Thyroid gland (tissue), 4 donors: Measurements from ENCODE around the gene CYP4F12. TPM values are rescaled to one million over a fixed set of nuclear protein-coding genes. Genes with fewer than 3 reads are reported as not detected.

Experiments used
- DNase-seq, 2 donors: peaks; one replicate each; pipeline ENCODE4 v3.0.0-alpha.2; 2019
- H3K27ac ChIP-seq, 3 donors: fragments of 200-600 bp; sonication (generic); 1 replicate in 2 of 3; 2 replicates in 1 of 3; pipeline ENCODE4 v1.5.1; 2016 to 2019; ENCODE audit warnings: mild to moderate bottlenecking in 1 of 3, moderate library complexity in 1 of 3
- H3K27me3 ChIP-seq: fragments of 200-600 bp; sonication (generic); one replicate; pipeline ENCODE4 v1.5.1; 2019
- H3K36me3 ChIP-seq, 2 donors: fragments of 200-600 bp; sonication (generic); one replicate each; pipeline ENCODE4 v1.5.1; 2016 to 2019
- H3K4me1 ChIP-seq, 2 donors: fragments of 200-600 bp; sonication (generic); one replicate each; pipeline ENCODE4 v1.5.1; 2017 to 2019
- H3K4me3 ChIP-seq, 3 donors: fragments of 200-600 bp; sonication (generic); replicated peaks in 1 of 3; 1 replicate in 2 of 3; 2 replicates in 1 of 3; pipeline ENCODE4 v1.5.1; 2016; ENCODE audit warnings: mild to moderate bottlenecking in 1 of 3
- H3K9me3 ChIP-seq: fragments of 200-600 bp; sonication (generic); one replicate; pipeline ENCODE4 v1.5.1; 2017
- CTCF ChIP-seq, 6 experiments: fragments of 200-600 bp in 3 of 6; fragments of 450-650 bp in 3 of 6; sonication (generic) in 3 of 6; IDR thresholded peaks; one replicate each; pipeline ENCODE4 v1.5.1; 2016 to 2019; ENCODE audit warnings: antibody characterized with exemption in 6 of 6, mild to moderate bottlenecking in 2 of 6, inconsistent platforms in 1 of 6, moderate library complexity in 1 of 6
- POLR2A ChIP-seq, 2 donors: fragments of 450-650 bp; IDR thresholded peaks; one replicate each; pipeline ENCODE4 v1.6.1; 2017; ENCODE audit warnings: antibody characterized with exemption in 2 of 2, mild to moderate bottlenecking in 2 of 2, moderate library complexity in 1 of 2
- WGBS, 2 donors: methylation state at CpG; one replicate each; pipeline ENCODE4 v1.1.5; 2017; 5-methylcytosine and 5-hydroxymethylcytosine counted together
- intact Hi-C: fragments of 100-400 bp; cut with DNase I; formaldehyde crosslinking; loops from one replicate; pipeline ENCODE4 v1.15.1; 2023
- total RNA-seq, 4 donors: library from RNA; depleted of rRNA; stranded (reverse); fragments of >200 nt; gene quantifications; one replicate each; pipeline ENCODE4 v1.2.3, GENCODE V29; 2016

CYP4F12 gene
- total RNA-seq, 4 donors from 2014 or later = 1.9 to 4.6 (median 3.2) TPM

GRCh38 chr19:15639596-15639995 is 33.3 kb upstream of the CYP4F12 start:
- Histone ChIP-seq H3K4me3 (no peak overlapping the region), H3K4me1 (no peaks in the 10 kb centered on the region), H3K9me3 (no peaks in the 10 kb centered on the region), H3K36me3 (no peaks in the 10 kb centered on the region), H3K27ac (no peak overlapping the region), H3K27me3 (no peaks in the 10 kb centered on the region)
- intact Hi-C loops = no loop called here
- TF ChIP-seq POLR2A (IDR thresholded peaks at IDR 0.05) = no peak
- no peak for TF ChIP-seq CTCF (IDR thresholded peaks at IDR 0.05)
- DNase-seq = no peak

- Histone ChIP-seq H3K27me3 (no peaks in the 10 kb centered on the region), H3K9me3 (no peaks in the 10 kb centered on the region), H3K27ac (no peak within 1 kb of the TSS), H3K36me3 (no peaks in the 10 kb centered on the region), H3K4me3 (no peak within 1 kb of the TSS), H3K4me1 (no peaks in the 10 kb centered on the region)
- intact Hi-C loops = no loop called here
- TF ChIP-seq POLR2A (IDR thresholded peaks at IDR 0.05) = no peak
- no peak for TF ChIP-seq CTCF (IDR thresholded peaks at IDR 0.05)
- 45 to 59% methylated on average over 4 to 5 of the region's 6 CpGs for WGBS, 2 donors
- DNase-seq = peak; percentile 68 to 75
Measured at GRCh38 chr19:15640294-15640903, 32.5 kb upstream of the CYP4F12 start, which contains the start of gene CYP4F3. Gene CYP4F3 (plus strand): TSS chr19:15640897. CDS start chr19:15641416, 519 bp downstream.

GRCh38 chr19:15640904-15641597 is 31.8 kb upstream of the CYP4F12 start:
- Histone ChIP-seq H3K27me3 (no peaks in the 10 kb centered on the region), H3K4me3 (no peak overlapping the region), H3K9me3 (no peaks in the 10 kb centered on the region), H3K36me3 (no peaks in the 10 kb centered on the region), H3K27ac (no peak overlapping the region), H3K4me1 (no peaks in the 10 kb centered on the region)
- 70 to 71% methylated on average over 8 to 12 of the region's 12 CpGs for WGBS, 2 donors
- intact Hi-C loops = no loop called here
- no peak for DNase-seq
- no peak for TF ChIP-seq CTCF (IDR thresholded peaks at IDR 0.05)
- no peak for TF ChIP-seq POLR2A (IDR thresholded peaks at IDR 0.05)

GRCh38 chr19:15641901-15642491 is 30.9 kb upstream of the CYP4F12 start:
- H3K9me3 ChIP-seq = no peaks in the 10 kb centered on the region
- no peak overlapping the region for H3K4me3 ChIP-seq
- no peaks in the 10 kb centered on the region for H3K4me1 ChIP-seq
- H3K27me3 ChIP-seq = no peaks in the 10 kb centered on the region
- no peak overlapping the region for H3K27ac ChIP-seq
- TF ChIP-seq POLR2A (IDR thresholded peaks at IDR 0.05) = no peak
- TF ChIP-seq CTCF (IDR thresholded peaks at IDR 0.05) = no peak
- no peak for DNase-seq
- WGBS, 2 donors = 77 to 81% methylated on average over 5 of the region's 5 CpGs
- intact Hi-C loops = no loop called here
- H3K36me3 ChIP-seq = no peaks in the 10 kb centered on the region

- H3K36me3 ChIP-seq = no peaks in the 10 kb centered on the region
- no peak for DNase-seq
- H3K27ac ChIP-seq = no peak overlapping the region
- no peak overlapping the region for H3K4me3 ChIP-seq
- intact Hi-C loops = no loop called here
- H3K27me3 ChIP-seq = no peaks in the 10 kb centered on the region
- TF ChIP-seq POLR2A (IDR thresholded peaks at IDR 0.05) = no peak
- no peak for TF ChIP-seq CTCF (IDR thresholded peaks at IDR 0.05)
- H3K4me1 ChIP-seq = no peaks in the 10 kb centered on the region
- H3K9me3 ChIP-seq = no peaks in the 10 kb centered on the region
Measured at GRCh38 chr19:15642807-15643206, 30.1 kb upstream of the CYP4F12 start.
